ENCODE results near the gene ADCY3. TPM values are rescaled to one million over a fixed set of nuclear protein-coding genes. Genes with fewer than 3 reads are reported as not detected.

ADCY3 gene
- total and polyA plus RNA-seq, 10 of the 15 experiments (the other 5 are each of a cell fraction or from before 2014, with no cell fraction given): 2.8 to 102 (median 50.4) TPM

- TF ChIP-seq RELB (IDR thresholded peaks at IDR 0.05; ENCODE audit: low read depth) (no peak), MAX (IDR thresholded peaks at IDR 0.05; ENCODE audit: low read depth, low read length) (no peak), CBFB (IDR thresholded peaks at IDR 0.05; ENCODE audit: low read depth) (no peak), NFYA (IDR thresholded peaks at IDR 0.05; ENCODE audit: borderline replicate concordance, low read depth, low read length) (no peak), KLF5 (IDR thresholded peaks at IDR 0.05; ENCODE audit: partially characterized antibody) (no peak), SREBF2 (IDR thresholded peaks at IDR 0.05; ENCODE audit: low read length) (no peak)
Measured at GRCh38 chr2:24888177-24888576, 31.9 kb downstream of the ADCY3 start (continued).

- H2AFZ ChIP-seq (ENCODE audit: control insufficient read depth, low read depth, low read length): peak overlapping the region; percentile 69
- H4K20me1 ChIP-seq (ENCODE audit: control insufficient read depth, insufficient read depth): no peaks in the 10 kb centered on the region
- H3K27ac ChIP-seq (ENCODE audit: control insufficient read depth, insufficient read depth): peak overlapping the region; percentile 74; the same call in 1 of the 2 replicates
Measured at GRCh38 chr2:24887307-24887874, 32.6 kb downstream of the ADCY3 start.

More at GRCh38 chr2:24887307-24887874, 32.6 kb downstream of the ADCY3 start:
- RAD21 ChIA-PET (ENCODE audit: unreplicated experiment): no interaction called here
- intact Hi-C loops (cut with micrococcal nuclease; ENCODE audit: unreplicated experiment) (no loop called here), in situ Hi-C loops (cut with MboI) (no loop called here)
- no peak for ATAC-seq
- peak overlapping the region; percentile 56 for H3K4me2 ChIP-seq (ENCODE audit: control insufficient read depth, insufficient read depth)
- POLR2A ChIA-PET: interaction anchor here (1.2 kb wide), 1 partner anchor 14 kb away, joined by 3 read pairs; no protein-coding TSS in a partner anchor
- TF ChIP-seq DPF2 (IDR thresholded peaks at IDR 0.05) (no peak), MXI1 (IDR thresholded peaks at IDR 0.05; ENCODE audit: low read depth, low read length) (no peak), SMC3 (IDR thresholded peaks at IDR 0.05; ENCODE audit: borderline replicate concordance, low read length) (no peak), RBBP5 (conservative IDR thresholded peaks at IDR 0.05) (no peak)
- no peak for FAIRE-seq
- H3K4me1 ChIP-seq (ENCODE audit: control insufficient read depth, insufficient read depth, low read length): peaks cover 25% of the 10 kb centered on the region
- no TSS peak for BruUV-seq (replicated peaks)
- H3K27me3 ChIP-seq (replicated peaks in 1 of 2; ENCODE audit: control insufficient read depth in 2 of 2, insufficient read depth in 2 of 2, low read length in 1 of 2): no peaks in the 10 kb centered on the region
- CTCF ChIA-PET: interaction anchor here (1.2 kb wide), 1 partner anchor 279 kb away, joined by 3 read pairs; no protein-coding TSS in a partner anchor
- H3K4me3 ChIP-seq: no peak overlapping the region
- DNase-seq (ENCODE audit: low read depth, low spot score): no peak
- peaks cover 1% of the 10 kb centered on the region; the same call in 2 of the 3 replicates for H3K9me3 ChIP-seq (replicated peaks; ENCODE audit: control insufficient read depth, insufficient read depth, low read length)
- SMC1A ChIA-PET (ENCODE audit: uncharacterized antibody, unreplicated experiment): no interaction called here
- WGBS (ENCODE audit: insufficient coverage, insufficient replicate concordance, low lambda C conversion rate, missing lambda C conversion rate): 92% methylated on average over 20 of the region's 20 CpGs
- H3K79me2 ChIP-seq (ENCODE audit: control insufficient read depth, insufficient read depth, low read length): peaks cover 45% of the 10 kb centered on the region
- H3K9ac ChIP-seq (ENCODE audit: control insufficient read depth, insufficient read depth, low read length): no peak overlapping the region
- peaks cover 0 to 3% of the 10 kb centered on the region in 2 experiments; a peak in 2 of 4 replicates for H3K36me3 ChIP-seq (ENCODE audit: control insufficient read depth in 2 of 2, insufficient read depth in 2 of 2, low read length in 1 of 2)
